ENCODE data around the gene TBC1D22A. TPM values are rescaled to one million over a fixed set of nuclear protein-coding genes. Genes with fewer than 3 reads are reported as not detected.

TBC1D22A gene
- total RNA-seq, 2 experiments from 2014 or later, result 33.2 to 34.9 TPM

GRCh38 chr22:46737976-46738646 lies 24.3 kb upstream of the TBC1D22A start, which contains the start of gene CERK:
TSS of gene CERK (minus strand) at chr22:46738252. CDS start at chr22:46738148, 104 bp downstream.
- Mint-ChIP-seq H3K27me3 (no peaks in the 10 kb centered on the region), H3K4me3 (peak within 1 kb of the TSS; percentile 96), H3K4me1 (ENCODE audit: low read depth) (peaks cover 33% of the 10 kb centered on the region), H3K9me3 (peaks cover 5% of the 10 kb centered on the region), H3K27ac (peak within 1 kb of the TSS; percentile 93), H3K36me3 (peaks cover 15% of the 10 kb centered on the region)
- CTCF ChIA-PET, result interaction anchor here (0.6 to 4.1 kb wide), 9 partner anchors 11 to 175 kb away, joined by 3 to 26 read pairs (median 4); partner anchors contain the start of gene TBC1D22A
- POLR2A ChIA-PET, result interaction anchor here (1.5 to 1.7 kb wide), 2 partner anchors 11 to 25 kb away, joined by 7 read pairs; partner anchors contain the start of gene TBC1D22A
- intact Hi-C loops (cut with micrococcal nuclease), result loop anchor here (1.0 to 5.0 kb wide), 4 partner anchors 25 to 176 kb away; partner anchors contain the start of gene TBC1D22A
- DNase-seq, result peak; percentile 72

GRCh38 chr22:46738647-46739093 lies 23.8 kb upstream of the TBC1D22A start:
- no peaks in the 10 kb centered on the region for H3K27me3 Mint-ChIP-seq
- H3K4me3 Mint-ChIP-seq, result peak overlapping the region; percentile 79
- CTCF ChIA-PET, result interaction anchor here (0.6 to 4.1 kb wide), 10 partner anchors 11 to 175 kb away, joined by 3 to 26 read pairs (median 4); partner anchors contain the start of gene TBC1D22A
- H3K4me1 Mint-ChIP-seq (ENCODE audit: low read depth), result peaks cover 33% of the 10 kb centered on the region
- no peak for DNase-seq
- H3K27ac Mint-ChIP-seq, result peak overlapping the region; percentile 83
- POLR2A ChIA-PET, result interaction anchor here (1.5 to 1.7 kb wide), 2 partner anchors 10 to 24 kb away, joined by 7 read pairs; partner anchors contain the start of gene TBC1D22A
- H3K9me3 Mint-ChIP-seq, result peaks cover 7% of the 10 kb centered on the region
- intact Hi-C loops (cut with micrococcal nuclease), result loop anchor here (1.0 to 5.0 kb wide), 4 partner anchors 24 to 176 kb away; partner anchors contain the start of gene TBC1D22A
- H3K36me3 Mint-ChIP-seq, result peaks cover 17% of the 10 kb centered on the region

GRCh38 chr22:46739094-46739870 lies 23.2 kb upstream of the TBC1D22A start:
- intact Hi-C loops (cut with micrococcal nuclease), result loop anchor here (1.0 to 5.0 kb wide), 4 partner anchors 24 to 177 kb away; partner anchors contain the start of gene TBC1D22A
- peaks cover 17% of the 10 kb centered on the region for H3K36me3 Mint-ChIP-seq
- peaks cover 30% of the 10 kb centered on the region for H3K4me1 Mint-ChIP-seq (ENCODE audit: low read depth)
- CTCF ChIA-PET, result interaction anchor here (0.8 to 4.1 kb wide), 10 partner anchors 10 to 176 kb away, joined by 3 to 26 read pairs (median 5); partner anchors contain the start of gene TBC1D22A
- no peaks in the 10 kb centered on the region for H3K27me3 Mint-ChIP-seq
- POLR2A ChIA-PET, result interaction anchor here (1.5 to 1.7 kb wide), 2 partner anchors 10 to 23 kb away, joined by 7 read pairs; partner anchors contain the start of gene TBC1D22A
- peaks cover 7% of the 10 kb centered on the region for H3K9me3 Mint-ChIP-seq
- peak overlapping the region; percentile 83 for H3K27ac Mint-ChIP-seq
- H3K4me3 Mint-ChIP-seq, result peak overlapping the region; percentile 79
- DNase-seq, result peak; percentile 83

DNA sequence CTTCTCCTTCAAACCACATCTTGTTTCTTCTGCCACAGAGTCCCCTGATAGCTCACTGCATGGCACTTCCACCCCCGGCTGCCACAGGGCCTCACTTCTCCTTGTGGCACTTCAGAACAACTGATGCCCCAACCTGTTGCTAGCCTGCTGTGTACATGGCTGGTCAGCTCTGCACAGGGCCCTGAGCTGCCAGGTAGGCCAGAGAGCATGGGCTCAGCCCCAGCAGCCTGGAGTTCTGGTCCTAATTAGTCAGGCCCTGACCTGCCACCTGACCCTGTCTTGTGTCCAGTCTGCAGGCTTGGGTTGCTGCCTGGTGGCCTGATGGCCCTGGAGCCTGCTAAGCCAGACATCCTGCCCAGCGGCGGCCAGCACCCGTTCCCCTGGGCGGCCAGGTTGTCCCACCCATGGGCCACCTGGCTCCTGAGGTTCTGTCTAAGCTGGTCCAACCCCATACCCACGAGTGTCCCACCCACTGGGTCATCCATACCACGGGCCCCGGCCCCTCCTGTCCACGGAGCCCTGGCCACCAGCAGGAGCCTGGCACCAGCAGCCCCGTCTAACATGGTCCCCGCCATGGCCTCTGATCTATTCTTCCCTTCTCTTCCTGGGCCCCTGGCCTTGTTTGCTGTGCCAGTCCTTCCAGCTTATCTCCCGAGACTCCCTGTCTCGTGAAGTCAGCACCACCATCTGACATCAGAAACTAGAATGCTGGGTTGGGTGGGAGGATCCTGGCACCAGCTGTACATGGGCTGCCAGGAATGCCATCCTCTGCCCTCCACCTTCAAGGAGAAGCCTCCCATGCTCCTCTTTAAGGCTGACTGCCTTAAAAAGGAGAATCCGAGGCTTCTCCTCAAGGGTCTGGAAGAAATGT lies 21.3 kb upstream of the TBC1D22A start:
- no peak for DNase-seq
- CTCF ChIA-PET, result interaction anchor here (2.0 to 4.1 kb wide), 2 partner anchors 17 to 62 kb away, joined by 8 to 26 read pairs; no protein-coding TSS in a partner anchor
- POLR2A ChIA-PET, result interaction anchor here (0.6 kb wide), 1 partner anchor 499 kb away, joined by 3 read pairs; no protein-coding TSS in a partner anchor
- H3K36me3 Mint-ChIP-seq, result peaks cover 10% of the 10 kb centered on the region
- no peaks in the 10 kb centered on the region for H3K27me3 Mint-ChIP-seq
- H3K4me1 Mint-ChIP-seq (ENCODE audit: low read depth), result peaks cover 12% of the 10 kb centered on the region
- H3K27ac Mint-ChIP-seq, result peak overlapping the region; percentile 38
- intact Hi-C loops (cut with micrococcal nuclease), result no loop called here
- peaks cover 7% of the 10 kb centered on the region for H3K9me3 Mint-ChIP-seq
- no peak overlapping the region for H3K4me3 Mint-ChIP-seq

GRCh38 chr22:46741974-46742519 lies 20.4 kb upstream of the TBC1D22A start:
- Mint-ChIP-seq H3K4me1 (ENCODE audit: low read depth) (peaks cover 6% of the 10 kb centered on the region), H3K4me3 (no peak overlapping the region), H3K27me3 (no peaks in the 10 kb centered on the region), H3K9me3 (peaks cover 7% of the 10 kb centered on the region), H3K27ac (no peak overlapping the region), H3K36me3 (peaks cover 6% of the 10 kb centered on the region)
- DNase-seq, result no peak
- POLR2A ChIA-PET, result no interaction called here
- CTCF ChIA-PET, result interaction anchor here (2.0 to 4.1 kb wide), 2 partner anchors 17 to 61 kb away, joined by 8 to 26 read pairs; no protein-coding TSS in a partner anchor
- intact Hi-C loops (cut with micrococcal nuclease), result no loop called here

GRCh38 chr22:46742576-46743221 lies 19.8 kb upstream of the TBC1D22A start:
- CTCF ChIA-PET, result interaction anchor here (0.6 kb wide), 1 partner anchor 16 kb away, joined by 4 read pairs; no protein-coding TSS in a partner anchor
- Mint-ChIP-seq H3K9me3 (peaks cover 7% of the 10 kb centered on the region), H3K27ac (no peak overlapping the region), H3K4me1 (ENCODE audit: low read depth) (peaks cover 6% of the 10 kb centered on the region), H3K4me3 (no peak overlapping the region), H3K27me3 (no peaks in the 10 kb centered on the region), H3K36me3 (peaks cover 4% of the 10 kb centered on the region)
- intact Hi-C loops (cut with micrococcal nuclease), result no loop called here
- no peak for DNase-seq
- POLR2A ChIA-PET, result no interaction called here

- intact Hi-C loops (cut with micrococcal nuclease), result no loop called here
- H3K4me1 Mint-ChIP-seq (ENCODE audit: low read depth), result peaks cover 11% of the 10 kb centered on the region
- no peaks in the 10 kb centered on the region for H3K27me3 Mint-ChIP-seq
- ChIA-PET CTCF (interaction anchor here (2.0 kb wide), 1 partner anchor 14 kb away, joined by 5 read pairs; no protein-coding TSS in a partner anchor), POLR2A (no interaction called here)
- DNase-seq, result no peak
- peaks cover 4% of the 10 kb centered on the region for H3K36me3 Mint-ChIP-seq
- H3K27ac Mint-ChIP-seq, result no peak overlapping the region
- H3K4me3 Mint-ChIP-seq, result no peak overlapping the region
- H3K9me3 Mint-ChIP-seq, result peaks cover 7% of the 10 kb centered on the region
Observed at GRCh38 chr22:46744581-46744980, 17.9 kb upstream of the TBC1D22A start.

DNA sequence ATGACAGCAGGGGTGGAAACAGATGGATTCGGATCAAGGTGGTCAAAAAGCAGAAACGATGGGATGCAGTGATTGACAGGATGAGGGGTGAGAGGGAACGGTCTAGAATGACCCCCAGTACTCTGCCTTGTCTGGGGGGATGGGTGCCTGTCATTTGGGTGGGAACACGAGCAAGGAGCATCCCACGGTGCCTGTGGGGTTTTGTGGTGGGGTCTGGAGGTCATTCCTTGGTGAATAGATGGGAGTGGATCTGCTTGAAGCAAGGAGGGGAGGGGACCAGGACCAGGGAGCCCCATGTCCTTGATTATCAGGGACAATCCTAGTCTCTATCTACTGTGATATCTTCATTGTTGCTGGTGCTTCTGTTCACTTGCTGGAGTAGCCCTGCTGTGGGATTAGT lies 16.3 kb upstream of the TBC1D22A start:
- Mint-ChIP-seq H3K36me3 (peaks cover 4% of the 10 kb centered on the region), H3K4me3 (no peak overlapping the region), H3K4me1 (ENCODE audit: low read depth) (peaks cover 26% of the 10 kb centered on the region), H3K9me3 (peaks cover 7% of the 10 kb centered on the region), H3K27me3 (no peaks in the 10 kb centered on the region), H3K27ac (no peak overlapping the region)
- POLR2A ChIA-PET, result no interaction called here
- CTCF ChIA-PET, result interaction anchor here (2.0 kb wide), 1 partner anchor 12 kb away, joined by 5 read pairs; no protein-coding TSS in a partner anchor
- no peak for DNase-seq
- intact Hi-C loops (cut with micrococcal nuclease), result no loop called here

DNA sequence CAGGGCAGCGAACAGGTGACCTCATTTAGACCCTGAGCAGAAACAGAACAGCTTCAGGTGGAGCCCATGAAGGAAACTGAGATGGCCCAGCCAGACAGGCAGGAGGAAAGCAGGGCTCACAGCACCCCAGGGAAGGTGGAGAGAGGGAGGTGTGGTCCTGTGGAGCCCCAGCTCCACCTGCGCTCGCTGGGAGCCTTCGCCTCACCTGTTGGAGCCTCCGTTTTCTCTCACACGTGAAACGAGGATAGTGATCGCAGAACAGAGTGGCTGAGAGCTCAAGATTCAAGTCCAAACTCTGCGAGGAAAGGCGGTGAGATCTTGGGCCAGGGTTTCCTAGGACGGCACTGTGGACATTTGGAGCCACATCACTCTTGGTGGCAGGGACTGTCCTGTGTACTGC lies 15.8 kb upstream of the TBC1D22A start:
- peaks cover 7% of the 10 kb centered on the region for H3K9me3 Mint-ChIP-seq
- intact Hi-C loops (cut with micrococcal nuclease), result no loop called here
- no peak overlapping the region for H3K27ac Mint-ChIP-seq
- DNase-seq, result no peak
- H3K4me3 Mint-ChIP-seq, result no peak overlapping the region
- CTCF ChIA-PET, result interaction anchor here (1.0 kb wide), 1 partner anchor 12 kb away, joined by 3 read pairs; no protein-coding TSS in a partner anchor
- H3K36me3 Mint-ChIP-seq, result peaks cover 4% of the 10 kb centered on the region
- H3K27me3 Mint-ChIP-seq, result no peaks in the 10 kb centered on the region
- H3K4me1 Mint-ChIP-seq (ENCODE audit: low read depth), result peaks cover 27% of the 10 kb centered on the region
- POLR2A ChIA-PET, result no interaction called here

DNA sequence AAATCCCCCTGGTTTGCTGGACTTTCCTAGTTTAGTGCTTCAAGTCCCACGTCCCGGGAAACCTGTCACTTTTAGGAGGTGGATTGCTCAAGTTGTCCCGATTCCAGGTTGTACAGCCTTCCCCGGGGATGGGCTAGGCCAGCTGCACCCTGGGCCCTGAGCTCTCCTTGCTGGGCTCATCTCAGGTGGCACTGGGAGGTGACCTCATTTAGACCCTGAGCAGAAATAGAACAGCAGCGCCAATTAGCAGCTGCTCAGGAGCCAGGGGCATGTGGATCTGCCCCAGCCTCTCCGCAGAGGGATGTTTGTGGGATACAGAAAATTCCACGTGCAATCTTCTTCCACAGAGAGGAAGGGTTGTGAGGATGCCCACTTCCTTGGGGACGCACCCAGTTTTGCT lies 14.8 kb upstream of the TBC1D22A start:
- Mint-ChIP-seq H3K36me3 (peaks cover 4% of the 10 kb centered on the region), H3K9me3 (peaks cover 7% of the 10 kb centered on the region), H3K27me3 (no peaks in the 10 kb centered on the region), H3K4me3 (no peak overlapping the region), H3K4me1 (ENCODE audit: low read depth) (peaks cover 27% of the 10 kb centered on the region), H3K27ac (no peak overlapping the region)
- no peak for DNase-seq
- ChIA-PET CTCF (interaction anchor here (1.0 to 3.9 kb wide), 2 partner anchors 11 to 12 kb away, joined by 3 to 57 read pairs; partner anchors contain the start of gene TBC1D22A), POLR2A (no interaction called here)
- intact Hi-C loops (cut with micrococcal nuclease), result no loop called here
